ENCODE measurements around the gene ZNF724. TPM values are rescaled to one million over a fixed set of nuclear protein-coding genes. Genes with fewer than 3 reads are reported as not detected.

ZNF724 gene
- total RNA-seq, 1 donor from 2014 or later = 6.7 TPM

DNA sequence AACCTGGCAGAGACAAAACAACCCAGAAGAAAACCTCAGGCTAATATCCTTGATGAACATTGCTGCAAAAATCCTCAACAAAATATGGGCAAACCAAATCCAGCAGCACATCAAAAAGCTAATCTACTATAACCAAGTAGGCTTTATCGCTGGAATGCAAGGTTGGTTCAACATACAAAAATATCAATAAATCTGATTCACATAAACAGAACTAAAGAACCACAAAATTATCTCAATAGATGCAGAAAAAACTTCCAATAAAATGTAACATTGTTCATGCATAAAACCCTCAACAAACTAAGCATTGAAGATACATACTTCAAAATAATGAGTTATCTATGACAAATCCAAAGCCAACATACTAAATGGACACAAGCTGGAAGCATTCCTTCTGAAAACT, 8.8 kb downstream of the ZNF724 start:
- DNase-seq = no peak

DNA sequence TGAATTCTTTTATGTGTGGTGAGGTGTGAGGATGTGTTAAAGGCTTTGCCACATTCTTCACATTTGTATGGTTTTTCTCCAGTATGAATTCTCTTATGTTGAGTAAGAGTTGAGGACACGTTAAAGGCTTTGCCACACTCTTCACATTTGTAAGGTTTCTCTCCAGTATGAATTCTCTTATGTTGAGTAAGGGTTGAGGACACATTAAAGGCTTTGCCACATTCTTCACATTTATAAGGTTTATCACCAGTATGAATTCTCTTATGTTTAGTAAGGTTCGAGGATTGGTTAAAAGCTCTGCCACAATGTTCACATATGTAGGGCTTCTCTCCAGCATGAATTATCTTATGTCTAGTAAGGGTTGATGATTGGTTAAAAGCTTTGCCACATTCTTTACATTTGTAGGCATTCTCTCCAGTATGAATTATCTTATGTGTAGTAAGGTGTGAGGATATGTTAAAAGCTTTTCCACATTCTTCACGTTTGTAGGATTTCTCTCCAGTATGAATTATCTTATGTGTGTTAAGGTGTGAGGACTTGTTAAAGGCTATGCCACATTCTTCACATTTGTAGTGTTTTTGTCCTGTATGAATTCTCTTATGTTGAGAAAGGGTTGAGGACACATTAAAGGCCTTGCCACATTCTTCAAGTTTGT, 27.1 kb downstream of the ZNF724 start:
- DNase-seq = no peak

DNA sequence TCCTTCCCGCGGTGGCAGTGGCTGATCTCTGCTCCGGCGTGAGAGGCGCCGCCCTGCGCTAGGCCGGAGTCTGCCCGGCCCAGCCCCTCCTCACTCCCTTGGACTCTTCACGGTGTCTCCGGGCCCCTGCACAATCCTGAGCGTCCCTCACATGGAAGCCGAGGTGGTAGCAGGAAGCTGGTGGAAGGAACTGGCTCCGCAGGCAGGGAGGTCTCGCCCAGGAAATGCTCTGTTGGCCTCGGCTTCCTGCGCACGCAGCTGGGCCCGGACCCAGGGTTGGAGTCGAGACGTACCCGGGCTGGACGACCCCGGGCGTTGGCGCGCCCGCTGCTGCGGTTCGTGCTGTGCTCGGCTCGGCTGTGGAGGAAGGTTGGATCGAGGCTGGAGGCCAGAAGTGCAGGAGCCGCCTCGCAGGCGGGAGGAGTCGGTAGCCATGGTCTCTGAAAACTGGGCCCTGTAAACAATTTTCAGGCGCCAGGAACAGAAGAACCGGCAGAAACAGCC, 46.3 kb downstream of the ZNF724 start:
- DNase-seq = peak; percentile 16

DNA sequence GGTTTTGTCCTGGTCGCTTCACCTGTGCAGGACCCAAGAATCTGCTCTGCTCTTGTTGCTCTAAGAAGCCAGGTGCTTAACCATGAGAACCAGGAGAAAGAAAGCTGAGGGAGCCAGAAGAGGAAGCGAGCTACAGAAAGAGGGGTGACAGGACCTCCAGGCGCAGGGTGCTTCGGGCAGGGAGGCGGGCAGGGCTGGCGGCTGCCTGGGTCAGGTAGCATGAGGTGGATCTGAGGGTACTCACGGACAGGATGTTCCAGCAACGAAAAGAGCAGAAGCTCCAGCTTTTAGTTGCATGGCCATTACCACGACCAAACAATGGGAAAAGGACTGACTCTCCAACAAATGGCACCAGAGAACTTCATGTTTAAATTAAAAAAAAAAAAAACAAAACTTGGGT, 59.9 kb downstream of the ZNF724 start:
- no peak for DNase-seq

DNA sequence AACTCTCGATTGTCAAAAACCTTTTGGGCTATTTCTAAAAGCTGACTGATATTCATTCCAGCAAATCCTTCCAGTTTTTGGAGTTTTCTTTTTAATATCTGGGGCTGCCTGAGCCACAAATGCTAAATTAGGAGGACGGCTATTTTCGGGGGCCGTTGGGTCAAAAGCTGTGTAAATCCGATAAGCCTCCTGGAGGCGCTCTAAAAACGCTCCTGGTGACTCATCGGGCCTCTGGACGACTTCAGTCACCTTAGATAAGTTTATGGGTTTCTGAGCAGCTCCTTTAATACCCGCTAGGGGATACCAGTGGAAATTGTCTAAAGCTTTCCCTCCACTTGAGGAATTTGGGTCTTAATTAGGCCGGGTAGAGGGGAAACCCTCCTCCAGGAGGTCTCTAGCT, 66.9 kb downstream of the ZNF724 start:
- DNase-seq = no peak

Small RNAs within 50 kb of the gene (small RNA-seq; reads per million reads assigned to genes)
- gene VN1R91P (ENCODE audit: low replicate concordance) = not detected

Other genes with a start within 250 kb of the ZNF724 start
- 0.31 TPM for gene ZNF728, start 247.2 kb downstream of the ZNF724 start, total RNA-seq
- 8.6 TPM for gene ZNF730, start 133.4 kb downstream of the ZNF724 start, total RNA-seq
- gene ZNF91, start 145.1 kb upstream of the ZNF724 start, total RNA-seq = 113 TPM